ENCODE data around the gene FASLG.
A peak's percentile ranks its signal among the peaks of the same experiment; 100 is the strongest.
"Not testable (repeated sequence)": the region's sequence is repeated elsewhere in the genome, so short reads cannot be mapped to it uniquely, and the experiment has no call there.

The FASLG gene

DNA sequence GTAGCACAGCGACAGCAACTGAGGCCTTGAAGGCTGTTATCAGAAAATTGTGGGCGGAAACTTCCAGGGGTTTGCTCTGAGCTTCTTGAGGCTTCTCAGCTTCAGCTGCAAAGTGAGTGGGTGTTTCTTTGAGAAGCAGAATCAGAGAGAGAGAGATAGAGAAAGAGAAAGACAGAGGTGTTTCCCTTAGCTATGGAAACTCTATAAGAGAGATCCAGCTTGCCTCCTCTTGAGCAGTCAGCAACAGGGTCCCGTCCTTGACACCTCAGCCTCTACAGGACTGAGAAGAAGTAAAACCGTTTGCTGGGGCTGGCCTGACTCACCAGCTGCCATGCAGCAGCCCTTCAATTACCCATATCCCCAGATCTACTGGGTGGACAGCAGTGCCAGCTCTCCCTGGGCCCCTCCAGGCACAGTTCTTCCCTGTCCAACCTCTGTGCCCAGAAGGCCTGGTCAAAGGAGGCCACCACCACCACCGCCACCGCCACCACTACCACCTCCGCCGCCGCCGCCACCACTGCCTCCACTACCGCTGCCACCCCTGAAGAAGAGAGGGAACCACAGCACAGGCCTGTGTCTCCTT is at the start of gene FASLG:
FASLG (plus strand) TSS at position 233 of the 583 bp plus-strand sequence; CDS start at position 332, 99 bp downstream.
- no peak for DNase-seq (ENCODE audit: low spot score)

GRCh38 chr1:172609528-172609927 is 49.4 kb upstream of the FASLG start:
- DNase-seq (ENCODE audit: low spot score) = peak; percentile 22

DNA sequence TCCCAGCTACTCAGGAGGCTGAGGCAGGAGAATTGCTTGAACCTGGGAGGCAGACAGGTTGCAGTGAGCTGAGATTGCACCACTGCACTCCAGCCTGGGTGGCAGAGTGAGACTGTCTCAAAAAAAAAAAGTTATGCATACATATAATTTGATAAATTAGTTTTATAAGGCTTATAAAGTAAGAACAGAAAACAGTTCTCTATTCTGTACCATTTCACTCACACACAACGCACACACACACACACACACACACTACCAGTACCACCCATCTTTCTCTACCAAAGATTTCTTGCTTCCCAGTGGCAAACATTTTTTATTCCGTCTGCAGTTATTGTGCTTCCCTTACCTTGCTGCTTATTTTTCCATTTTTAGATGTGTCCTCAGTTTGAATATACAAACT is 46.4 kb upstream of the FASLG start:
- no peak for DNase-seq (ENCODE audit: low spot score)

DNA sequence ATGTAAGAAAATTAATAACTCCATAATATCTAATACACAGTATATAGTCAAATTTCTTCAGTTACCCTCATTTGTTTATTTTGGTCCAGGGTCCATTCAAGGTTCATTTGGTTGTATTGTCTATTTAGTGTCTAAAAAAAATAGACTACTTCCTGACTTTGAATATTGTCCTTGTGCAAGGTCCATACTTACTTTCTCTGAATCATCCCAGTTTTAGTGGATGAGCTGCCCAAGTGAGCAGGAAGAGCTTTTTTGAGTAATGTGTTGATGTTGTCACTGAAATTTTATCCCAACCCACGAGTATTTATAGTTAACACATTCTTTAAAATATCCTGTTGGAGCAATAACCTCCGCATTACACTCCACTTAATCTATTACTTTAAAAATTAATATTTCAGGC is 45.6 kb upstream of the FASLG start:
- peak; percentile 12 for DNase-seq (ENCODE audit: low spot score)

- no peak for DNase-seq (ENCODE audit: low spot score)
Measured at GRCh38 chr1:172616195-172616594, 42.7 kb upstream of the FASLG start.

DNA sequence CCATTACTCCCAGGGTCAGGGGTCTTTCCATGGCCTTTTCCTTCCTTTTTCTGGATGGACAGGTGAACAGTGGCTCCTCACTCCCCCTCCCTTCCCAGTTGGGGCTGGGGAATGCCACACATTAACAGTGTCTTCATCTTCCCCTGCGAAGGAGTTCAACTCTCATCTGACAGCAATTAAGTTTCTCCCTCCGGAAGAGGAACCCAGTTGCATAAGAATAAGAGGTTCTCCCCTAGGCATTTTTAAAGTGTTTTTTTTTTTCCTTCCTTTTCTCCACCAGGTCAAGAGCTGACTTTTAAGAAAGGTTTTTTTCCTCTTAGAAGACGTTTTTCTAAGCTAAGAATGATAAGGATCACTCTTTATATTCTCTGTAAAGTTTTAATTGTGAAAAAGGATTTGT is 42.3 kb upstream of the FASLG start:
- no peak for DNase-seq (ENCODE audit: low spot score)

GRCh38 chr1:172620603-172621002 is 38.3 kb upstream of the FASLG start:
- not testable (repeated sequence) for DNase-seq (ENCODE audit: low spot score)

- DNase-seq (ENCODE audit: low spot score) = no peak
Measured at GRCh38 chr1:172622541-172622940, 36.4 kb upstream of the FASLG start.

- no peak for DNase-seq (ENCODE audit: low spot score)
Measured at GRCh38 chr1:172623748-172624147, 35.2 kb upstream of the FASLG start.

DNA sequence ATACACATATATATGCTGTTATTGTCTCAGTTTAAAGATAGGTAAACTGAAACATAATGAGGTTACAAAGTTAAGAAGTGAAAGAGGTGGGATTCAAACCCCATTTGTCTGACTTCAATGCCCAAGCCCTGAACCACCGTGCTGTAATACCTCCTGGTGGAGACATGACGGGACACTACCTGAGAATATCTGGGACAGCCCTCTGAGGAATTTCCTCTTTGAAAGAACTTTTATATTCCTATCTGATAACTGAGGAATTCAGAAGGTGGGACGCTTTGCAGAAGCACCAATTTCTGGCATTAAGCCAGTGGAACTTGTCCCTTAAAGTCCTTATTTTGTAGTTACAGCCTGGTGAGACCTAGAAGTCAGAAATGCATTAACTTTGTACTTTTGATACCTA is 32.1 kb upstream of the FASLG start:
- DNase-seq (ENCODE audit: low spot score) = no peak

DNA sequence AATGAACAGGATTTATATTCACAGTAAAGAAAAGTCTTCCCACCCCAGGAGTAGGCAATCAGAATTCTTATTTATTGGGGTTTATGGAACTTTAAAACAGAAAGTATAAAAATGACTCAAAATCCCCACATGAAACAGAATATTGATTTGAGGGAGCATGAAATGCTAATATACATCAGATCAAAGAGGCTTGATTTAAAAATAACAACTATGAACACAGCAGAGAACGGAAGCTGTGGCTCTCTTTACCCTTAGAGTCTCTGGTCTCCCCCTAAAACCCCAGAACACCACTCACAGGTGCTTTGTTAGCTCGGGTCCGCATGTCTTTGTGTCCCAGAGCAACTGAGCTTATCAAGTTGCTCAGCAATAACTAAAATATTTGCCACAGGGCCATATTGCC is 31.2 kb upstream of the FASLG start:
- DNase-seq (ENCODE audit: low spot score) = no peak

DNA sequence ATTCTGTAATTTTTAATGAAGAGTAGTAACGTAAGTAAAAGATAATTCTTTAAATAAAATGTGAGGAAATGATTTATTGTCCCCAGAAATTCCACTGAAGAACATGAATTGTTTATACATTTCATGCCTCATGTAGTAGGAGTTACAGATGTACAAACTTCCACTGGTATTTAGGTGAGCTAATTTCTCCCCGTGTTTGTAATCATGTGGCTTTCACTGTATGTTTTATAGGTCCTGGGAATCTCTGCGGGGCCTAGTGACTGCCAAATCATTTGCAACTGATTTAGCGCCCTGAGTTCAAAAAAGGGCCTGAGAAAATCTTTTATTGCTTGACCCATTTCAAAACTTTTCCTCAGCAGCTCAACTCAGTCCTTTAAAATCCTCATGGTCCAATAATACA is 30.5 kb upstream of the FASLG start:
- no peak for DNase-seq (ENCODE audit: low spot score)

DNA sequence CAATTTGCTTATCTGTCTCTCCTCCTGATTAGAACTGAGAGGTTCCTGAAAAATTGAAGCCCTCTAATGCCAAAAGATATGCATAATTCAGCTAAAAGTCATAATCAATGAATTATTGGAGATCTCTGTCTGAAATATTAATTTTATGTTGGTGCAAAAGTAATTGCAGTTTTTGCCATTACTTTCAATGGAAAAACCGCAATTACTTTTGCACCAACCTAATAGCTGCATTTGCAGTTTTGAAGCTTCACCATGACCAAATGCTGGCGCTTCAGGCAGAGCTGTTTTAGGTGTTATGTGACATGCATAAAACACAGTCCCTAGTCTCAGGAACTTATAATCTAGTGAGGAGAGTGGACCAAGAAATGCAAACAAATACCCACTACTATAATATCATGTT is 29.7 kb upstream of the FASLG start:
- DNase-seq (ENCODE audit: low spot score) = no peak

- no peak for DNase-seq (ENCODE audit: low spot score)
Measured at GRCh38 chr1:172629638-172630037, 29.3 kb upstream of the FASLG start.

GRCh38 chr1:172630056-172630818 is 28.7 kb upstream of the FASLG start:
- DNase-seq (ENCODE audit: low spot score) = no peak

GRCh38 chr1:172630868-172631267 is 28.0 kb upstream of the FASLG start:
- no peak for DNase-seq (ENCODE audit: low spot score)

- DNase-seq (ENCODE audit: low spot score) = peak; percentile 21
Measured at GRCh38 chr1:172637522-172637921, 21.4 kb upstream of the FASLG start.

DNA sequence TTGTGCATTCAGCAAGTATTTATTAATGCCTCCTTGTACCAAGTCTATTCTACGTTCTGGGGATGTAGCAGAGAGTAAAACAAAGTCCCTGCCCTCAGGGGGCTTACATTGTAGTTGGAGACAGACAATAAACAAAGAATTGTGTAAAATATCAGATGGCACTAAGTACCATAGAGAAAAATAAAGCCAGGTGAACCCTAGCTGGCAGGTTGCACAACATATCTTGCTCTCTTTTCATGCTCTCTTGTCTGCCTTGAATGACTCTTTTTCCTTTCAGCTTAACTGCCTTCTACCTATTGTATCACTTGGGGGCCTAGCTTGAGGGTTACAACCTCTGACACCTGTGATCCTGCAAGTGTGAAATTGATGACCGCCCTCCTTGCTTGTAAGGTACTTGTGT is 20.7 kb upstream of the FASLG start:
- DNase-seq (ENCODE audit: low spot score) = no peak

DNA sequence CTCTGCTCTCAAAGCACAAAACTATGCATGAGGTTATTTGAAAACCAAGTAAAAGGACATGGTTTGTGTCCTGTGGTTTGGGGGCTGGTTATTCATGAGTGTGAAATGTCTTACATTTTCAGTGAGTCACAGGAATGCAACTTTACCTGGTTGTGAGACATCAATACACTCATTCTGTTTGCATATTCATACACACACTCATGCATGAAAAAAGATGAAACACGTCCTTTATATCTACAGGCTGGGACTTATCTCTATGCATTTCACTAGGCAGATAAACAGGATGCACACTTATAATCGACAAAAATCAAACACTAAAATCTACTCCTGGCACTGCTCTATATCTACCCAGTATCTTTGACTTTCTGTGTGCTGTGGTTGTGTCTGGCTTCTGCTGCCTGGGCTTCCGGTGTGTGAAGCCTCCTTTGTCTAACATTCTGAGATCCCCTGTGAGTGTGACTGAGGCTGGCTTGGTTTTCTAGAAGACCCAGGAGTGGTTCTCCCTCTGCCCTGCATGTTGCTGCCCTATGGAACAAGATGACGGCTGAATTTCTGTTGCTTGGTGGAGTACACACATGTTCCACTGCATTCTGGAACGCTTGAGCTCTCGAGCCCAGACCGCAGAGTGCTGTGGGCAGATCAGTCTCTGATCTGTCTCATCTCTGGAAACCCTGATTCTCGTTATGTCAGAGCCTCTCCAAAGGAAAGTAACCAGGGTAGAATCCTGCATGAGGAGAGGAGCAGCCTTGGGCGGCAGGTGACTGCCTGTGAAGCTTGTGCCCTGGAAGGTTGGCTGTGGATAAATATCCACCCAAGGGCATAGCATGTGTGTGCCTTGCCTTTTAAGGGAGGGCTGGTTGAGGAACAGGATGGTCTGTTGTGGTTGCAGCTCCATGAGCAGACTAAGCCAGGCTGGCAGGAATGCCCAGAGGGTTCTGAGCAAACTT is 19.7 kb upstream of the FASLG start:
- DNase-seq (ENCODE audit: low spot score) = peak; percentile 88

- no peak for DNase-seq (ENCODE audit: low spot score)
Measured at GRCh38 chr1:172640111-172640510, 18.8 kb upstream of the FASLG start.

- DNase-seq (ENCODE audit: low spot score) = no peak
Measured at GRCh38 chr1:172641492-172641891, 17.4 kb upstream of the FASLG start.

DNA sequence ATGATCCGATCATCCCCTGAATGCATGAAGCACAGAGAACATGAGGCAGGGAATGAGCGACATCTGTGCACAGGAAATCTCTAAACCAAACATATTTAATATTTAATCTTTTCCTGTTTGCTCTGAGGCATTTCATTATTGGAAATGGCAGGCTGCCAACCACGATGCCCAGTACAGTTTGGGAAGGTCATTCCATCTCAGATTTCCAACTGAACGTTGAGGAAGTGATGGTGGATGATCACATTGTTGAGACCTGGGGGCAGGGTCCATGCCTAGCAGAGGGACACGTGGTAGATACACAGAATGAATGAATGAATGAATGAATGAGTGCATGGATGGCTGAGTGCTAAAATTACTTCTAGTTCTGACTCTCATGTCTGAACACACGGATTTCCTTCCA is 15.9 kb upstream of the FASLG start:
- no peak for DNase-seq (ENCODE audit: low spot score)

DNA sequence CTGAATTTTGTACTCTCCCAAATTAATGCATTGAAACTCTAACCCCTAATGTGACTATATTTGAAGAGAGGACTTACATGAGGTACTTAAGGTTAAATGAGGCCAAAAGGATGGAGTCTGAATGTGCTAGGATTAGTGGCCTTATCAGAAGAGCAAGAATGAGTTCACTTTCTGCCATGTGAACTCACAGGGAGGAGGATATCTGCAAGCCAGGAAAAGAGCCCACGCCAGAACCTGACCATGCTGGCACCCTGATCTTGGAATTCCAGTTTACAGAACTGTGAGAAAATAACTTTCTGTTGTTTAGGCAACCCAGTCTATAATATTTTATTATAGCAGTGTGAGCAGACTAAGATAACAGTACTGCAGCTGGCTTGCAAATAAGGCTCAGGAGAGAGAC is 12.2 kb upstream of the FASLG start:
- no peak for DNase-seq (ENCODE audit: low spot score)
